BJ (cell line): Measurements from ENCODE around the gene PRG2. TPM values are rescaled to one million over a fixed set of nuclear protein-coding genes. Genes with fewer than 3 reads are reported as not detected.

Experiments used
- CTCF ChIA-PET: fragments of 350-600 bp; formaldehyde crosslinking; extraction: SDS; loops from one replicate; lab custom pipeline; 2021; ENCODE audit warnings: antibody characterized with exemption, inconsistent platforms; lab: Yijun Ruan, JAX
- POLR2A ChIA-PET: fragments of 300-600 bp; sonication (Branson Sonifier 250); formaldehyde crosslinking; extraction: SDS; loops from one replicate; lab custom pipeline; 2021; ENCODE audit warnings: antibody characterized with exemption; lab: Charles Lee
- DNase-seq: peaks from one replicate; pipeline ENCODE4 v3.0.0-alpha.2; 2011; ENCODE audit warnings: low read depth
- H3K27me3 ChIP-seq: 2 replicates; pipeline ENCODE4 v1.6.0; 2011; ENCODE audit warnings: low read length; ENCODE audit not compliant: control insufficient read depth, insufficient read depth
- H3K36me3 ChIP-seq: 2 replicates; pipeline ENCODE4 v1.5.1; 2011; ENCODE audit warnings: low read length; ENCODE audit not compliant: control insufficient read depth, insufficient read depth
- H3K4me3 ChIP-seq: 2 replicates; pipeline ENCODE4 v1.5.1; 2011; ENCODE audit warnings: low read depth, mild to moderate bottlenecking, control low read depth, low read length
- polyA plus RNA-seq: library from polyadenylated mRNA; depleted of rRNA; stranded (reverse); fragments of >200 nt; gene quantifications from 2 replicates; pipeline ENCODE4 v1.2.3, GENCODE V29; 2011
- TF ChIP-seq, protein P1 (sequence below): IDR thresholded peaks from 2 replicates; pipeline ENCODE4 v1.5.1; 2011; ENCODE audit warnings: low read depth, mild to moderate bottlenecking, control low read depth, inconsistent platforms, low read length, moderate library complexity; ENCODE audit not compliant: insufficient read depth

Gene PRG2
- polyA plus RNA-seq, 1 experiment: not detected

DNA sequence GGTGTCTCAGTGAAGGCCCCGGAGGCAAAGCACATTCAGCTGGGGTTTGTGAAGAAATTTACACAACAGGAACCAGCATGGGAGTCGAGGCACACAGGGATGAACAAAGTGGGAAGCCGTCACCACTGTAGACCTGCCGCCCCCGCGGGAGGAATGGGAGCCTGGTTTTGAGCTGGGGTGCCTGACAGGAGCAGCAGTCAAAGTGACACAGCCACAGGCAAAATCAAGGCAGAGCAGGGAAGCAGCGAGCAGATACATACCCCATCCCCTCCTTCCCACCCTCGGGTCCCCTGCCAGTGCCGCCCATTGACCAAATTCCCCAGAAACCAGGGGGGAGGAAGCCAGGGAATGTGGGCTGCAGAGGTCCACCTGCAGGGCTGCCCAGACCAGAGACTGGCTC is 31.5 kb downstream of the PRG2 start:
- POLR2A ChIA-PET: no interaction called here
- no peak overlapping the region for H3K4me3 ChIP-seq
- TF ChIP-seq, protein P1, sequence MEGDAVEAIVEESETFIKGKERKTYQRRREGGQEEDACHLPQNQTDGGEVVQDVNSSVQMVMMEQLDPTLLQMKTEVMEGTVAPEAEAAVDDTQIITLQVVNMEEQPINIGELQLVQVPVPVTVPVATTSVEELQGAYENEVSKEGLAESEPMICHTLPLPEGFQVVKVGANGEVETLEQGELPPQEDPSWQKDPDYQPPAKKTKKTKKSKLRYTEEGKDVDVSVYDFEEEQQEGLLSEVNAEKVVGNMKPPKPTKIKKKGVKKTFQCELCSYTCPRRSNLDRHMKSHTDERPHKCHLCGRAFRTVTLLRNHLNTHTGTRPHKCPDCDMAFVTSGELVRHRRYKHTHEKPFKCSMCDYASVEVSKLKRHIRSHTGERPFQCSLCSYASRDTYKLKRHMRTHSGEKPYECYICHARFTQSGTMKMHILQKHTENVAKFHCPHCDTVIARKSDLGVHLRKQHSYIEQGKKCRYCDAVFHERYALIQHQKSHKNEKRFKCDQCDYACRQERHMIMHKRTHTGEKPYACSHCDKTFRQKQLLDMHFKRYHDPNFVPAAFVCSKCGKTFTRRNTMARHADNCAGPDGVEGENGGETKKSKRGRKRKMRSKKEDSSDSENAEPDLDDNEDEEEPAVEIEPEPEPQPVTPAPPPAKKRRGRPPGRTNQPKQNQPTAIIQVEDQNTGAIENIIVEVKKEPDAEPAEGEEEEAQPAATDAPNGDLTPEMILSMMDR: no peak
- H3K36me3 ChIP-seq: no peaks in the 10 kb centered on the region
- H3K27me3 ChIP-seq: peaks cover 6% of the 10 kb centered on the region
- CTCF ChIA-PET: interaction anchor here (2.7 to 5.1 kb wide), 3 partner anchors 9 to 168 kb away, joined by 7 to 32 read pairs (median 30); no protein-coding TSS in a partner anchor
- DNase-seq: no peak

DNA sequence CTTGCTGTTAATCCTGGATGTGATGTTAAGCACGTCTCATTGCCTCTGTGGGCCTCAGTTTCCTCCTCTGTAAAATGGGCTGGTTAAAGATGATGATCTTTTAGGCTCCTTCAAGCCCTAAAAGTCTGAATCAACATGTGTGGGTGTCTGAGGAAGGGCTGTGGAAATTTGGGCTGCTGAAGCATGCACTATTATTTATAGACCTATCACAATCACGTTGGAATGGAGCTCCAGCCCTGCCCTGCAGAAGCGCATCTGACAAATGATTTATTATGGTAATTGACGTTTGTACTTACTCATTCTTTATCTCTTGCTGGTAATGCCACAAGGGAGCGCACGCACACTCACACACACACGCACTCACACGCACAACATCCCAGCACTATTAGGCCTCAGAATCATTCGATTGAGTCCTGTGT is 31.9 kb downstream of the PRG2 start:
- TF ChIP-seq, protein P1: no peak
- Histone ChIP-seq H3K4me3 (no peak overlapping the region), H3K27me3 (peaks cover 6% of the 10 kb centered on the region), H3K36me3 (no peaks in the 10 kb centered on the region)
- ChIA-PET POLR2A (no interaction called here), CTCF (interaction anchor here (4.6 to 5.1 kb wide), 2 partner anchors 8 to 11 kb away, joined by 30 to 32 read pairs; no protein-coding TSS in a partner anchor)
- no peak for DNase-seq

DNA sequence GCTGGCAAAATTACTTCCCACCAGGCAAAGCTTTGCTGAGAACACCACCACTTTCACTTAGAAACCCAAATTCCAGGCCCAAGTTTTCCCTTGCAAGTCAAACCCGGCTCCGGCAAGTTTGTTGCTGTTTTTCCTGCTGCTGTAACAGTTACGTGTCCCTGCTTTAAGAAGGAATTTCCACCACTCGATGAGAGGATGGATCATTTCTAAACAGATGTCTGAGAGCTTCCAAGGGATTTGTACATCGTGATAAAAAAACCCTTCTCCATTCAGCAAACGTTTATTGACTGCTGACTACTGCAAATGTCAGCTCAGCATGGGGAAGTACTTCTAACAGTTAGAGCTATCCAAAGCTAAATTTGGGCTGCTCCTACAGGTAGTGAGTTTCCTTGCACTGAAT is 32.6 kb downstream of the PRG2 start:
- Histone ChIP-seq H3K36me3 (no peaks in the 10 kb centered on the region), H3K4me3 (no peak overlapping the region), H3K27me3 (peaks cover 5% of the 10 kb centered on the region)
- TF ChIP-seq, protein P1: no peak
- POLR2A ChIA-PET: no interaction called here
- no peak for DNase-seq
- CTCF ChIA-PET: interaction anchor here (0.8 to 5.1 kb wide), 2 partner anchors 11 to 100 kb away, joined by 4 to 30 read pairs; no protein-coding TSS in a partner anchor

DNA sequence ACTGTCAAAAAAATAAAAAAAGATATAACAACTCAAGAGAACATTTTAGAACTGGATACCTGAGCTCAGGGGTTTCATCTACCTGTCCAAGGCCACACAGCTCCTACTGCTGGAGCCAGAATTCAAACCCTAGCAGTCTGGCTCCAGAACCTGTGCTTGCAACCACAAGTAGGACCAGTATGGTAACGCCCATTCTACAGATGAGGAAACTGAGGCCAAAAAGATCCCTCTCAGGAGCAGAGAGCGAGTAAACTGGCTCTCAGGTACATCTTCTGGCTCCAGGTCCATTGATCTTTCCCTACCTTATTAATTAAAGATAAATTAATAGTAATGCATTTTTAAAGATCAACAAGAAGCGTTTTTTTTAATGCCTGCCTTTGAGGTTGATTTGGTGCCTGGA is 33.1 kb downstream of the PRG2 start:
- CTCF ChIA-PET: interaction anchor here (0.8 to 5.1 kb wide), 2 partner anchors 10 to 101 kb away, joined by 4 to 30 read pairs; no protein-coding TSS in a partner anchor
- DNase-seq: no peak
- TF ChIP-seq, protein P1: no peak
- Histone ChIP-seq H3K4me3 (no peak overlapping the region), H3K36me3 (no peaks in the 10 kb centered on the region), H3K27me3 (peaks cover 5% of the 10 kb centered on the region)
- POLR2A ChIA-PET: no interaction called here

DNA sequence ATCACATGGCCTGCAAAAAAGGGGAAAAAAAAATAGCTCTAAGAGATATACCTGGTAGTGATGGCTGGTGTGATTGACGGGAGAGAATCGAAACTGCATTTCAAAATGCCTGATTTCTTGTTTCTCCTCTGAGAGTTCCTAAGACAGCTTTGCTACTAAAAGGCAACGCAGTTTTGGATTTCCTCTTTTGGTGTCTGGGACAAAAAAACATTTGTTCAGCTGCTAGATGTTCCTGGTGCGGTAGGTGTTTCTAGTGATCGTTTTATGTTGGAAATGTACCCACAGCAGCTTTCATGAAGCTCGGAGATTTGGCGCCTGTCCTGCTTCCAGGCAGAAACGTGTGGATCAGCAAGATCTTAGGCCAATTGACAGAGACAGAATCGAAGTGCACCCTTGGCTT is 34.2 kb downstream of the PRG2 start:
- Histone ChIP-seq H3K27me3 (peaks cover 2% of the 10 kb centered on the region), H3K4me3 (no peak overlapping the region), H3K36me3 (no peaks in the 10 kb centered on the region)
- CTCF ChIA-PET: interaction anchor here (0.8 kb wide), 1 partner anchor 102 kb away, joined by 4 read pairs; no protein-coding TSS in a partner anchor
- TF ChIP-seq, protein P1: no peak
- POLR2A ChIA-PET: no interaction called here
- DNase-seq: no peak
